Caco-2 (cell line): ENCODE data around the gene TMEM178A. TPM values are rescaled to one million over a fixed set of nuclear protein-coding genes. Genes with fewer than 3 reads are reported as not detected.

Experiments used
- BruUV-seq: library from RNA; stranded (reverse); fragments of 400-500 nt; replicated peaks from 2 replicates; lab custom pipeline; 2021; lab: Mats Ljungman, UMichigan
- CTCF ChIA-PET: fragments of 300-600 bp; sonication (Branson Sonifier 250); formaldehyde crosslinking; loops from one replicate; lab custom pipeline; 2022; ENCODE audit warnings: antibody characterized with exemption; lab: Charles Lee
- POLR2A ChIA-PET: fragments of 300-600 bp; sonication (Branson Sonifier 250); formaldehyde crosslinking; loops from one replicate; lab custom pipeline; 2022; ENCODE audit warnings: antibody characterized with exemption; lab: Charles Lee
- DNase-seq, 2 experiments: peaks; one replicate each; pipeline versions ENCODE4 v3.0.0 to v3.0.0-alpha.2; 2020 to 2022
- H3K27me3 ChIP-seq: replicated peaks from 2 replicates; pipeline ENCODE4 v1.6.0; 2011; ENCODE audit warnings: low read length; ENCODE audit not compliant: control insufficient read depth, insufficient read depth
- H3K36me3 ChIP-seq: 2 replicates; pipeline ENCODE4 v1.5.1; 2011; ENCODE audit warnings: low read length; ENCODE audit not compliant: control insufficient read depth, insufficient read depth
- H3K4me1 ChIP-seq: fragments of 250-450 bp; sonication (Bioruptor Pico); 2 replicates; pipeline ENCODE4 v1.5.1; 2020; ENCODE audit warnings: mild to moderate bottlenecking
- H3K4me3 ChIP-seq: 2 replicates; pipeline ENCODE4 v1.5.1; 2011; ENCODE audit warnings: low read depth, mild to moderate bottlenecking, control low read depth, low read length
- H3K9me3 ChIP-seq: fragments of 250-450 bp; sonication (Bioruptor Pico); 2 replicates; pipeline ENCODE4 v1.5.1; 2020; ENCODE audit warnings: mild to moderate bottlenecking, moderate library complexity
- H3K27ac Mint-ChIP-seq: one replicate; pipeline ENCODE4 v1.8.0; 2022; ENCODE audit warnings: mixed read lengths; ENCODE audit not compliant: unreplicated experiment
- H3K27me3 Mint-ChIP-seq: one replicate; pipeline ENCODE4 v1.8.0; 2022; ENCODE audit warnings: mixed read lengths; ENCODE audit not compliant: insufficient read depth, unreplicated experiment
- H3K36me3 Mint-ChIP-seq: one replicate; pipeline ENCODE4 v1.8.0; 2022; ENCODE audit warnings: mild to moderate bottlenecking, mixed read lengths; ENCODE audit not compliant: insufficient read depth, unreplicated experiment
- H3K4me1 Mint-ChIP-seq: one replicate; pipeline ENCODE4 v1.8.0; 2022; ENCODE audit warnings: low read depth, mixed read lengths; ENCODE audit not compliant: unreplicated experiment
- H3K4me3 Mint-ChIP-seq: one replicate; pipeline ENCODE4 v1.8.0; 2022; ENCODE audit warnings: mild to moderate bottlenecking, moderate library complexity, mixed read lengths; ENCODE audit not compliant: unreplicated experiment
- H3K9me3 Mint-ChIP-seq: one replicate; pipeline ENCODE4 v1.8.0; 2022; ENCODE audit warnings: mixed read lengths; ENCODE audit not compliant: unreplicated experiment
- CTCF ChIP-seq, 2 experiments: fragments of 200-600 bp in 1 of 2; IDR thresholded peaks; 1 replicate in 1 of 2; 2 replicates in 1 of 2; pipeline versions ENCODE4 v1.5.1 to v1.8.0; 2011 to 2022; ENCODE audit warnings: antibody characterized with exemption in 1 of 2, control low read depth in 1 of 2, inconsistent platforms in 1 of 2, low read depth in 1 of 2, low read length in 1 of 2, mild to moderate bottlenecking in 1 of 2, moderate library complexity in 1 of 2; ENCODE audit not compliant: insufficient read depth in 1 of 2, severe bottlenecking in 1 of 2, unreplicated experiment in 1 of 2
- intact Hi-C: fragments of 100-400 bp; cut with micrococcal nuclease; formaldehyde crosslinking; loops from one replicate; pipeline ENCODE4 v1.10.0; 2022; ENCODE audit not compliant: unreplicated experiment
- total RNA-seq: library from RNA; stranded (reverse); gene quantifications from 2 replicates; pipeline ENCODE4 v1.2.3, GENCODE V29; 2022

TMEM178A gene
- total RNA-seq, 1 experiment from 2014 or later = 0.29 TPM

- no peak for DNase-seq
- Mint-ChIP-seq H3K27ac (no peak overlapping the region), H3K27me3 (peaks cover 7% of the 10 kb centered on the region), H3K36me3 (no peaks in the 10 kb centered on the region), H3K9me3 (peaks cover 9% of the 10 kb centered on the region), H3K4me1 (no peaks in the 10 kb centered on the region), H3K4me3 (no peak overlapping the region)
- no TSS peak for BruUV-seq
- Histone ChIP-seq H3K4me1 (no peaks in the 10 kb centered on the region), H3K9me3 (no peaks in the 10 kb centered on the region), H3K36me3 (no peaks in the 10 kb centered on the region), H3K27me3 (no peaks in the 10 kb centered on the region), H3K4me3 (no peak overlapping the region)
- intact Hi-C loops = no loop called here
- no peak for TF ChIP-seq CTCF (IDR thresholded peaks at IDR 0.05; ENCODE audit: insufficient read depth in 1 of 2, low read depth in 1 of 2, low read length in 1 of 2, severe bottlenecking in 1 of 2, unreplicated experiment in 1 of 2)
- CTCF ChIA-PET = no interaction called here
- POLR2A ChIA-PET = no interaction called here
Observed at GRCh38 chr2:39632876-39633275, 32.8 kb upstream of the TMEM178A start.

- Mint-ChIP-seq H3K27me3 (peaks cover 7% of the 10 kb centered on the region), H3K36me3 (no peaks in the 10 kb centered on the region), H3K4me3 (no peak overlapping the region), H3K9me3 (no peaks in the 10 kb centered on the region), H3K27ac (no peak overlapping the region), H3K4me1 (no peaks in the 10 kb centered on the region)
- ChIA-PET CTCF (no interaction called here), POLR2A (no interaction called here)
- Histone ChIP-seq H3K9me3 (no peaks in the 10 kb centered on the region), H3K36me3 (no peaks in the 10 kb centered on the region), H3K4me1 (no peaks in the 10 kb centered on the region), H3K27me3 (no peaks in the 10 kb centered on the region), H3K4me3 (no peak overlapping the region)
- no peak for TF ChIP-seq CTCF (IDR thresholded peaks at IDR 0.05; ENCODE audit: insufficient read depth in 1 of 2, low read depth in 1 of 2, low read length in 1 of 2, severe bottlenecking in 1 of 2, unreplicated experiment in 1 of 2)
- intact Hi-C loops = no loop called here
- BruUV-seq = no TSS peak
- DNase-seq = no peak
Observed at GRCh38 chr2:39636306-39636705, 29.4 kb upstream of the TMEM178A start.

- H3K27me3 Mint-ChIP-seq = peaks cover 7% of the 10 kb centered on the region
- H3K4me1 Mint-ChIP-seq = no peaks in the 10 kb centered on the region
- no peak for TF ChIP-seq CTCF (IDR thresholded peaks at IDR 0.05; ENCODE audit: insufficient read depth in 1 of 2, low read depth in 1 of 2, low read length in 1 of 2, severe bottlenecking in 1 of 2, unreplicated experiment in 1 of 2)
- intact Hi-C loops = no loop called here
- H3K36me3 Mint-ChIP-seq = no peaks in the 10 kb centered on the region
- no peaks in the 10 kb centered on the region for H3K4me1 ChIP-seq
- no peak overlapping the region for H3K27ac Mint-ChIP-seq
- DNase-seq = no peak
- POLR2A ChIA-PET = no interaction called here
- no peak overlapping the region for H3K4me3 ChIP-seq
- CTCF ChIA-PET = no interaction called here
- no peaks in the 10 kb centered on the region for H3K27me3 ChIP-seq
- no peak overlapping the region for H3K4me3 Mint-ChIP-seq
- H3K36me3 ChIP-seq = no peaks in the 10 kb centered on the region
- H3K9me3 ChIP-seq = no peaks in the 10 kb centered on the region
- H3K9me3 Mint-ChIP-seq = no peaks in the 10 kb centered on the region
- BruUV-seq = no TSS peak
Observed at GRCh38 chr2:39638581-39638980, 27.1 kb upstream of the TMEM178A start.
